Lower leg skin (tissue), 3 donors: ENCODE measurements around the gene RPL10.

Experiments
- CTCF ChIP-seq, 3 donors: fragments of 450-650 bp; IDR thresholded peaks; one replicate each; pipeline ENCODE4 v1.5.1; 2016; ENCODE audit warnings: antibody characterized with exemption in 3 of 3, mild to moderate bottlenecking in 3 of 3, moderate library complexity in 2 of 3
- POLR2A ChIP-seq, 2 donors: fragments of 450-650 bp; IDR thresholded peaks; one replicate each; pipeline ENCODE4 v1.6.1; 2016 to 2017; ENCODE audit warnings: antibody characterized with exemption in 2 of 2, mild to moderate bottlenecking in 1 of 2, moderate library complexity in 1 of 2

DNA sequence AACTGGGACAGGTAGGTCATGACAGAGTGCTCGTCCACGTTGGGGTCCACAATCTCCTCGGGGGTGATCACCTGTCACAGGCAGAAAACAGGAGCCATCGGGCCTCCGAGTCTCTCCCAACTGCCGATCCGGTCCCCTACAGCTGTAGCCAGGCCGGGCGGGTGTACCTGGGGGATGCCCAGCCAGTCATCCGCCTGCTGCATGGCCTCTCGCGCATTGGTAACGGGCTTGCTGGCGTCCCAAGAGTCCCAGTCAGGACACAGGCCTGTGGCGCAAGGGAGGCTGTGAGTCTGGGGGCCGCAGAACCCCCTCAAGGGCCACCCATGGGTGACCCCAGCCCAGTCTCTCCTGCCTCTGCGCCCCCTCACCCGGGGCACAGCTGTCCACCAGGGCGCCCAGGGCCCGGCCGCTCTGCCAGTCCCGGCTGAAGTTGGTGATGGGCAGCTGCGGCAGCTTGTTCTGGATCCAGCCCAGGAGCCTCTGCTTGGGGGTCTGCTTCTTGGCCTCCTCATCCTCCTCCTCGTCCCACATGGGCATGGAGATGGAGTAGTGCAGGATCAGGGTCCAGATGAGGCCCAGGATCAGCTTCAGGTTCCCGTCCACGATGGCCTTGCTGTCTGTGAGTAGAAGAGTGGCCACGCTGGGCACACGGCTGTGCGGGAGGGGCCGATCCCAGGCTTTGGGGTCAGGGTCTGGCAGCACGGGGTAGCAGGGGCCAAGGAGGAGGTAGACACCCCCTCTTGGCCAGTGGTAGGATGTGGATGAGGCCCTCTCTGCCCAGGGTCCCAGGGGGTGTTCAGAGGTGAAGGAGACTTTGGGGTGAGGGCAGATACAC, 30.5 kb upstream of the RPL10 start:
- TF ChIP-seq POLR2A (IDR thresholded peaks at IDR 0.05) (no peak), CTCF (IDR thresholded peaks at IDR 0.05) (no peak)
